HG03097 (cell line): Measurements from ENCODE around the gene PRRC1.

ENCODE experiments used
- ATAC-seq: cut with Tn5 transposase; IDR thresholded peaks from one replicate; pipeline ENCODE4 v1.9.1; 2021; ENCODE audit not compliant: unreplicated experiment, low FRiP score

The PRRC1 gene

DNA sequence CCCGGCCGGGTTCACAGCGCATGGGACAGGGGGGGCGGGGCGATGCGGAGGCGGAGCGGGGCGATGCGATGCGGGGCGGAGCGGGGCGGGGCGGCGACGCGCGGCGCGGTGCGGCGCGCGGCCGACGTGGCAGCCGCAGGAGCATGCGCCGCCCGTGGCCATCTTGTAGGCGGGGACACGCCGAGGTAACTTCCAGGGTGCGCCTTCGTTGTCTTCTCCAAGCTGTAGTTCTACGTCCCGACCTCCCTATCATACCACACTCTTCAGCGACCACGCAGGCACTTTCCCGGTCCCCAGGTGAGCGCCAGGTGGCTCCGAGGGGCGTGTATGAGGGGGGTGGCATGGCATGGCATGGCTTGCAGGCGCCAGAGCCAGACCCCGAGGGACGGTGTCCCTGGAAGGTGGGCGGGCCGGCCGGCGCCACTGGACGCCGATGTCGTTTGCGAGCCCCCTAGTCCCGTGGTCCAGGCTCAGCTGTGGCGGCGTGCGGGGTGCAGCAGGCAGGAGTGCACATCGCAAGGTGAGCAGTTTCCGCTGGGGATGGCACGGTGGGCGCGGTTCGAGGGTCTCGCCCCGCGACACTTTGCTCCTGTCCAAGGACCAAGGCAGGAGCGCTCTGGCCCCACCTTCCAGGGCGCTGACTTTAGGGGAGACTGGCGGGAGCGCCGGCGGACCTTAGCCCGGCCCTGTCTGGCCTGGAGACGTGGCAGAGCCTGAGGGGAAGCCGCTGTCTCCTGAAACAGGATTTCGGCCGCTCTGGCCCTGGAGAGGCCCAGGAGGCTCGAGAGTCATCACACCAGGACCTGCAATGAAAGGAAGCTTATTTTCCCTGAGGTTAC is at the start of gene PRRC1:
Gene PRRC1 (plus strand): TSS at position 161 of the 839 bp plus-strand sequence. CDS start 5,840 bp downstream, outside the sequence.
- peak; percentile 84 for ATAC-seq

- no peak for ATAC-seq
These were observed 46.2 kb upstream of the PRRC1 start for GRCh38 chr5:127471211-127471610.

- ATAC-seq = no peak
These were observed 44.7 kb upstream of the PRRC1 start for GRCh38 chr5:127472700-127473099.

GRCh38 chr5:127486471-127486870 is 31.0 kb upstream of the PRRC1 start:
- no peak for ATAC-seq

DNA sequence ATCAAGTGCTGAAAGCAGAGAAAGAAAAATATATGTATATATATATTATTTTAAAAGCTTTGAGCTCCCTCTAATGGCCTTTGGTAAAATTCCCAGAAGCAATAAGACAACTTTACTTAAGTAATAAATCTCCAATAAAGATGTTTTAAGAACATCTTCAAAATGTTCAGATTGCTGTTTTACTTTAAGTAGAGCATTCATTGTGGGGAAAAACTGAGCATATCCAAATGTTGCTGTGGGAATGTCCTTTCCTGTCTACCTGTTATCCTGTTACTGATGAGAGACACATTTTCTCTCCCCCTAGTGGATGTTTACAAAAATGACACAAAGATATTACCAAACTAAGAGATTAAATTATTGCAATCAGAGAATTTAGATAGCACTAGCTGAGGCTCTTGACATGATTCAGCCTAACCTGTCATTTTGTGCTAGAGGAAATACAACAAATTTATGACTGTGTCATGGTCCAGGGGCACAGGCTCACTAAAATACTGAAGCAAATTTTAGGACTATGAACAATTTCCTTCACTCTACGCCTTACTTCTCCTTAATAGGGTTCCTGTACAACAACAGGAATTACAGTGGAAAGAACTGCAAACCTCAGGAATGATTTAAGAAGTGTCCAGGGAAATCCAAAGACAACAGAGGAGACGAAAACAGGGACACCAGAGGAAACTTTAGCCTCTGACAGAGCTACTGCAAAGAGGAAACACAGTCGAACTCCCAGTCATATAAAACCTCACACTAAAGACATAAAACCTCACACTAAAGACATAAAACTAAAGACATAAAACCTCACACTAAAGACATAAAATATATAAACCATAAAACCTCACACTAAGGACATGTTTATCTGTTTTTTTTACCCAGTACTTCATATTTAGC is 24.3 kb upstream of the PRRC1 start:
- peak; percentile 68 for ATAC-seq

DNA sequence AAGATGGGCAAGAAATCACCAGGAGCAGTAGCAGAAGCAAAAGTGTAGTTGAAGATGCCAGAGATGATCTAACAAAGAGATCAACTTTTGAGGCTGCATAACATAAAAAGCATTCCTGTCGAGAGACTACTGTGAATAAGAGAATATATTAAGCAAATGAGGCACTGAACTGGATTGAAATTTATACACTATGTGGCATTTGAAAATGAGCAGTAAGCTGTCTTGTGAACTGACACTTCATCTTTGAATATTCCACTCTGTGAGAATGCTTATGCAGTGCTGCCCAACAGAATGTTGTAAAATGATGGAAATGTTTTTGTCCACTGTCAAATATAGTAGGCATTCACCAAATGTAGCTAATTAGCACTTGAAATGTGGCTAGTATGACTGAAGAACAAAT is 18.9 kb upstream of the PRRC1 start:
- ATAC-seq = no peak

- ATAC-seq = no peak
These were observed 11.5 kb upstream of the PRRC1 start for GRCh38 chr5:127505905-127506304.

DNA sequence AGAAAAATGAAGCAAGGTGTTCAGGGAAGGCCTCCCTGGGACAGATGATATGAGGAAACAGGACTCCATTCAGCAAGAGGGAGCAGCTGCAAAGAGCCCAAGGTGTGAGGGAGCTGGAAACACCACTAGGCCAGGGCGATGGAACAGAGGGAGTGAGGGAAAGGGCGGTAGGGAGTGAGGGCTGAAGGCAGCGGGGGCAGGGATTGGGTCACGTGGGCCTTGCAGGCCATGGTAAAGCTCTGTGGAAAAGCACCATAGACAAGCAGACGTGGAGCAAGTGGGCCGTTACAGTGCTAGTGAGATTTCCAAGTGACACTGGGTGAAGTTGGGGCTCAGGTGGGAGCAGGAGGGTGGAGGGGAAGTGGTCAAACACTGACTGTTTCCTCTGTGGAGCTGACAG is 10.8 kb upstream of the PRRC1 start:
- ATAC-seq = no peak

GRCh38 chr5:127508644-127509373 is 8.6 kb upstream of the PRRC1 start:
- no peak for ATAC-seq

GRCh38 chr5:127513408-127513970 is 4.0 kb upstream of the PRRC1 start:
- no peak for ATAC-seq

DNA sequence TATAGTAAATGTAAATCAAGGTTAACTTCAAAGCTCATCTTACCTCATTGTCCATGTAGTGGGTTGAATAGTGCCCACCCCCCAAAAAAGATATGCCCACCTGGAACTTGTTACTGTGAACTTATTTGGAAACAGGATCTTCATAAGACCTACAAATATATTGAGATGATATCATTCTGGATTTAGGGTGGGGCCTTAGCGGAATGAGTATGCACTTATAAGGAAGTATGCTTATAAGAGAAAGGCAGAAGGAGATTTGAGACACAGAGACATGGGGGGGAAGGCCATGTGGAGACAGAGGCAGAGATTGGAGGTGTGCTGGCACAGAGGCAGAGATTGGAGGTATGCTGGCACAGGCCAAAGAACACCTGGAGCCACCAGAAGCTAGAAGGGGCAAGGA is 2.6 kb upstream of the PRRC1 start:
- ATAC-seq = no peak

DNA sequence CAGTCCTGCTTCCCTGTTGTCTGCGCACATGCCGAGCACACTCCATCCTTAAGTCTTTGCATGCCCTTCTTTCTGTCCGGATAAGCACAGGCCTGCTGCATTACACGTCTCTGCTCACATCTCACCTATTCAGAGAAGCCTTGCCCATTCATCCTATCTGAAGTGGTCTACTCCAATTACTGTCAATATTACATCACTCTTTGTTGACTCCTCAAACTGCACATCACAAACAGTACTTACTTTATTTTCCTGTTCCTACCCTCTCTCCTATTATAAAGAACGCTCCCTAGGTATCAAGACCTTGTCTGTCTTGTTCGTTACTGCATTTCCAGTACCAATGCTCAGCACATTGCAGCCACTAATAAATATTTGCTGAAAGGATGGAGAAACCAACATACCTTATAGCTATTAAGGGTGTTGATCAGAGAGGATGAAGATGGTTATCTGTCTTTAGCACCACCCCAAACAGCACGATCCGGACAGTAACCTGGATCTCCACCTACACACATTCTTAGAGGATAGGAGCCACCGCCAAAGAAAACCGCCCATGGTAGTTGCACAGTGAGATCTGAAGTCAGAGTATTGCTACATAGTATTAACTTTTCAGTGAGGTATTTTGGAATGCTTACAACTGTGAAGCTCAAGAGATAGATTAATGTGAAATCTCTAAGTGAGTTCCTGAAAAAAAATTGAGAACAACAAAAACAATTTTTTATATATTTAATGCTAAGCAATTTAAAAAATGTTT is 1.6 kb upstream of the PRRC1 start:
- ATAC-seq = no peak

DNA sequence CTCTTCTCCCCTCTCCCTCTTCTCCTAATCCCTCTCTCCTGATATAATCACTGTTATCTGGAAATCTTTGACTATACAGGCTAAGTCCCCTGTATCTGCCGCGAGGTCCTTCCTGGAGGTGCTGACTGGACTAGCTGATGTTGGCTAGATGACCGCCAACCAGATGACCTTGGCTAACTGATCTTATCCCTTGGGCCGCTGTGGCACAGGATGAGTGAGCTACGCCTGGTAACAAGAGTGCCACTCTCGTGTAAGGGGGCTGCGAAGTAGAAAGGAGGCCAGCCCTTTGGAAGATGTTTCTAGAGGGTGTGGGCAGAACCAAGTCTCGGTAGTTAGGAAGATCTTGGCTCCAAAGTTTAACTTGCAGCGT is 345 bp upstream of the PRRC1 start:
- peak; percentile 27 for ATAC-seq

DNA sequence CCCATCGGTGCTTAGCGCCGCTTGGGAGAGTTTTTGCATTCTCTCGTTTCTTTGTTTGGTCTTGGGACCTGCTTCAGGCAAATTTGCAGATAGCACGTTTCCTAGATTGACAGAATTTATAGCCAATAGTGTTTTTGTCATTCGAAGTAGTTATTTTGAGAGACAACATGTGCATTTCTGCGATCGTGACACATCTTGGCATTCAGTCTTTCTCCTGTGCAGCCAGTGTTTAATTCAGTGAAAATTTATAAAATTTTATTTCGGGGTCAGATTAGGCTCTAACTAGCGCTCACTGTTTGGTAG is 830 bp downstream of the PRRC1 start:
- ATAC-seq = peak; percentile 38

DNA sequence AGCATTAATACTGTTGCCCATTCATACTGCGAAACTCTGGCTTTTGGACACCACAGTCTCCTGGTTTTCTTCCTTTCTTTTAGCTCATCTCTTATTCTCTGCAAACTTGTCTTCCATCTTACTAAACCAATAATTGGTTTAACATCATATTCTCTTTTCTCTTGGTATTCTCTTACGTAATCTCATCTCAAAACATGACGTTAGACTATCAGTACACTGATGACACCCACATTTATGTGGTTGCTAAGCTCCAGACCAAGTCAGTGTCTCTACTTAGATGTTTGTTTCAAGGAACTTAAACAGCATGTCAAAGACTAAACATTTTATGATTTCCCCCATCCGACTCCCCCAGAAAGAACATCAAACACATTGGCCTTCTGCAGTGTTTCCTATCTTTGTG is 2.1 kb downstream of the PRRC1 start:
- ATAC-seq = no peak

GRCh38 chr5:127521138-127521770 is 3.8 kb downstream of the PRRC1 start:
- ATAC-seq = no peak

GRCh38 chr5:127525181-127525580 is 7.7 kb downstream of the PRRC1 start:
- ATAC-seq = no peak

- ATAC-seq = no peak
These were observed 12.7 kb downstream of the PRRC1 start for GRCh38 chr5:127529904-127530682.

DNA sequence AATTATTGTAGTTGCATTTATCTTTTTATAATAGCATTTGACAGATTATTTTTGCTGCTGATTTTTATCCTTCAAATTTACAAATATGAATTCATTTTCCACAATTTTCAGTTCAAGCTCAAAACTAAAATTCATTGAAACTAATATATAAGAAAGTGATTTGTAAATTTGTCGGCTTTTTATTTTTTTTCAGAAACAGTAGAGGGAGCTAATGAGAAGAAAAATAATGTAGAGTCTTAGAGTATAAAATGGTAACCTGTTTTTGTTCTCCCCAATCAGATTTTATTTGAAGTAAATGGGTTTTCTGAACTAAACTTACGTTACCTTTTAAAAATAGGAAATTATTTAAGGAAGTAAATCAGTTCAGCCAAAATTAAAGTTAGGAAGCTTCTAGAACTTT is 19.2 kb downstream of the PRRC1 start:
- no peak for ATAC-seq
